Muscle of leg (tissue), 11 donors: ENCODE results near the gene ING3. TPM values are rescaled to one million over a fixed set of nuclear protein-coding genes. Genes with fewer than 3 reads are reported as not detected.
"Not testable (repeated sequence)": the region's sequence is repeated elsewhere in the genome, so short reads cannot be mapped to it uniquely, and the experiment has no call there.

Source experiments
- DNase-seq: peaks from one replicate; pipeline ENCODE4 v3.0.0; 2013
- H3K27ac ChIP-seq: one replicate; pipeline ENCODE4 v1.5.1; 2013; ENCODE audit warnings: mild to moderate bottlenecking, low read length, control low read depth
- H3K27me3 ChIP-seq: one replicate; pipeline ENCODE4 v1.6.1; 2013; ENCODE audit warnings: low read length; ENCODE audit not compliant: control insufficient read depth, insufficient read depth
- H3K36me3 ChIP-seq: one replicate; pipeline ENCODE4 v1.6.1; 2013; ENCODE audit warnings: low read length; ENCODE audit not compliant: control insufficient read depth, insufficient read depth
- H3K4me1 ChIP-seq: one replicate; pipeline ENCODE4 v1.6.1; 2013; ENCODE audit warnings: low read length; ENCODE audit not compliant: control insufficient read depth, insufficient read depth
- H3K4me3 ChIP-seq: one replicate; pipeline ENCODE4 v1.5.1; 2013; ENCODE audit warnings: low read length, control low read depth
- H3K9me3 ChIP-seq: replicated peaks from 2 replicates; pipeline ENCODE4 v1.6.1; 2013; ENCODE audit warnings: low read depth, low read length; ENCODE audit not compliant: control insufficient read depth
- WGBS: methylation state at CpG from one replicate; pipeline ENCODE4 v1.1.5; 2013; ENCODE audit warnings: missing lambda C conversion rate; ENCODE audit not compliant: insufficient coverage; 5-methylcytosine and 5-hydroxymethylcytosine counted together
- polyA plus RNA-seq, 8 donors: library from polyadenylated mRNA; unstranded; fragments of 120-200 nt; gene quantifications; one replicate each; pipeline versions ENCODE4 v1.2.1 to v1.2.3, GENCODE V29; 2013; ENCODE audit warnings: inconsistent platforms in 1 of 8, low replicate concordance in 1 of 8; ENCODE audit not compliant: insufficient read length in 8 of 8, insufficient read depth in 1 of 8
- total RNA-seq: library from RNA; stranded (reverse); fragments of 120-200 nt; gene quantifications from one replicate; pipeline ENCODE4 v1.2.4, GENCODE V29; 2013

Gene ING3
- total and polyA plus RNA-seq, 9 donors = 13.4 to 19.1 (median 16.4) TPM

DNA sequence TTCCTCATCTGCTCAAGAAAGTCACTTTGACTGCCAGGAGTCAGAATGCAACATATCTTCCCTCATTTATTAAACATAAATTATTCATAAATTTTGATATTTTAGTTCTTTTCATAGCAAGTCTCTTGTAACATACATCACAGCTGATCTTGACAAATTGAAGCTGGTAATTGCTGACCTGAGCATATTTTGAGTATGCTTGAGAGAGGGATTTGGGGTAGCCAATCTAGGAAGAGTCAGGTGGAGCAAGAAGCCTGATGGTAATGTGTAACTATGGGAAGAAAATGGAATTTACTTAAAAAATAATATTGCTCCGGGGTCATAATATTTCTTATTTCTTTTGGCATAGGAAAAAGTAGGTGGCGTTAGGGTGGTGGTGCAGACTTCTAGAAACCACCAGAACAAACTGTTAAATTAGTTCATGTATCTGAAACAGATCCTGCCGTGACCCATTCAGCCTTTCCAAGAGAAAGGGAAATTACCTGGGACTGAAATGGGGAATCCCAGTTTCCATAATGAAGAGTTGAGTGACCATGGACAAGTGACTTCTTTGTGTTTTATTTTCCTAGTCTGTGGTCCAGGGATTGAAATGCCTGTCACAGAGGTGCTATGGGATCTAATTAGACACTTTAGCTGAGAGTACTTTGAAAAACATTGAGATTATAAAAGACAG lies 50.8 kb downstream of the ING3 start:
- Histone ChIP-seq H3K9me3 (no peaks in the 10 kb centered on the region), H3K4me3 (no peak overlapping the region), H3K4me1 (peaks cover 9% of the 10 kb centered on the region), H3K27ac (peak overlapping the region; percentile 79), H3K27me3 (no peaks in the 10 kb centered on the region), H3K36me3 (no peaks in the 10 kb centered on the region)
- no CpG with 5 or more reads among the region's 3 CpGs for WGBS
- peak; percentile 53 for DNase-seq

DNA sequence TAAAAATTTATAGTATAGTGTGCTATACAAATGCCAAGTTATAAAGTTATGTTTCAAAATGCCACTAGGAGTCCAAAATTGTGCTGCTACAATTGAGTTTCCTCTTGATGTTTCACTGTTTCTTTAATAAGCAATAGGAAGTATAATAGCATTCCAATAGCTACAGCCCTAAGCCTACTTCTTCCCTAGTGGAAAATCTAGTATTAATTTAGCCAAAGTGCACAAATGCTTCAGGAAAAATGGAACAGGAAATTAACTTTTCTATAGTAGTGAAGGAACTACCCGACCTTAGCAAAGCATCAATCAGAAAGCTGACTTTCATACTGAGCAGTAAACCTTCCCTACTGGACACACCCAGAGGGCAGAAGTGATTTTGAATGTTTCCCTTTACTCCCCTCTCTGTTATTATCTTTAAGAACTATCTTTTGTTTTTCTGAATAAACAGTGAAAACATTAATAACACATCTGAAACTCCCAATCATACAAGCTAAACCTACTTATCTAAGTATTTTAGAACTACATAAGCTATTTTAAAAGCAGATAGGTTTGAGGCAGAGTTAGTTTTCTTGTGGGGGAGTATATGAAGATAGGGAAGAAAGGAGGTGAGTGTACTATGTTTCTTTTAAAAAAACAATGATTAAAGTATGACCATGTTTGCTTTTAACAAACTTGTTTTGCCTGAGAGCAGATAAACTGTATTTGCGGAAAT lies 51.6 kb downstream of the ING3 start:
- no peaks in the 10 kb centered on the region for H3K9me3 ChIP-seq
- no peak overlapping the region for H3K4me3 ChIP-seq
- H3K27me3 ChIP-seq = no peaks in the 10 kb centered on the region
- DNase-seq = peak; percentile 90
- no peaks in the 10 kb centered on the region for H3K36me3 ChIP-seq
- WGBS = no CpG with 5 or more reads among the region's 2 CpGs
- H3K27ac ChIP-seq = peak overlapping the region; percentile 79
- H3K4me1 ChIP-seq = peaks cover 9% of the 10 kb centered on the region

DNA sequence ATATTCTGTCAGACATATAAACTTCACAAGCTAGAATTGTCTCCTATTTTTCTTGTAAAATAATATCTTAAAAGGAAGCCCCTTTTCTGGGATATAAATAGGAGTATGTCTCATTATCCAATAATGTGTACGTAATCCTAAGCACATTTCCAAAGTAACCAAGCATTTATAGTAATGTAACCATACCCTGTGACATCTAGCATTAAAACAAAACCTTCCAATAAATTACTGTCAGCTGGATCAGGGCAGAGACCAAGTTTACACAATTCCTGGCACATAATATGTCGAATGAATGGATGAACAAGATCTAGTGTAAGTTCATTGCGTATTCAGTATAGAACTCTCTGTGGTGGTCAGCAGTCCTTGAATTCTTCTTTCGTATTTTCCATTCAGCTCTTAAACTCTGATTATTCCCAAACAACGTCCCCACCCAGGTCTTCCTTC lies 52.2 kb downstream of the ING3 start:
- peak; percentile 83 for DNase-seq
- no peak overlapping the region for H3K4me3 ChIP-seq
- H3K9me3 ChIP-seq = no peaks in the 10 kb centered on the region
- peak overlapping the region; percentile 79 for H3K27ac ChIP-seq
- no peaks in the 10 kb centered on the region for H3K36me3 ChIP-seq
- 29% methylated on average over 2 of the region's 5 CpGs for WGBS
- no peaks in the 10 kb centered on the region for H3K27me3 ChIP-seq
- H3K4me1 ChIP-seq = peaks cover 9% of the 10 kb centered on the region

DNA sequence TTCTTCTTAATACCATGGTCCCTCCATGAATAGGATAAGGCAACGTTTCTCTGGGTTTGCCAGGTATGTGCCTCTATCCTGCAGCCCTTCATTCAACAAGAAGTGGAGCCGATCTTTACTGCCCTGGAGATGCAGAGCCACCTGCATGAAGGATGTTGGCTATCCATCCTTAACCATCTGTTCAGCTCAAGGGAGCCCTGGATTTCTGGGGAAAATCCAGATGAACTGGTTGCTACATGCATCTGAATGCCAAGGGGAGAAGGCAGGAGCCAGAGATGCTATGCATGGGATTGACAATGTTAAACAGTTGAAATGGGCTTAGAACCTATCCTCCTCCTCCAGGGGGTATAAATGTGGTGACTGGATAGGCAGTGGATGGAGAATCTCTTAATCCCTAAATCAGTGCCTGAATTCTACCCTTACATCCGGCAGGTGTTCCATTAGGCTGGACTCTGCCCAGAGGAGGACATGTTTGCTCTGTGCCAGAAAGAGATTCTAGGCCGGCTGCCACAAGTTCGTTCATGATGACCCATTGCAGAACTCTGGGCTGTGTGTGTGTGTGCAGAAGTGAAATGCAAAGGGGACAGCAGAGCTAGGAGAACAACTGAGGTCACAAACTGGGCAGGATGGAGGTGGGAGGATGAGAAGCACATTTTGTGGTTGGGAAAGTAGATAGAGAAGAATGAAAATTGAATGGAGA lies 53.6 kb downstream of the ING3 start:
- peak; percentile 80 for DNase-seq
- Histone ChIP-seq H3K4me3 (no peak overlapping the region), H3K27me3 (no peaks in the 10 kb centered on the region), H3K9me3 (no peaks in the 10 kb centered on the region), H3K36me3 (no peaks in the 10 kb centered on the region), H3K27ac (no peak overlapping the region), H3K4me1 (peaks cover 9% of the 10 kb centered on the region)
- WGBS = 57% methylated on average over 5 of the region's 5 CpGs

DNA sequence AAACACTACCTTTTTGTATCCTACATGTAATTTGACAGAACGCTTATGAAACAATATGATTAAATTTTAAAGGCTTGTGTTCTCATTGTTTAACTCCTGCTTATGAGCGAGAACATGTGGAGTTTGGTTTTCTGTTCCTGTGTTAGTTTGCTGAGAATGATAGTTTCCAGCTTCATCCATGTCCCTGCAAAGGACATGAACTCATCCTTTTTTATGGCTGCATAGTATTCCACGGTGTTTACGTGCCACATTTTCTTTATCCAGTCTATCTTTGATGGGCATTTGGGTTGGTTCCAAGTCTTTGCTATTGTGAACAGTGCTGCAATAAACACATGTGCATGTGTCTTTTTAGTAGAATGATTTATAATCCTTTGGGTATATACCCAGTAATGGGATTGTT lies 54.5 kb downstream of the ING3 start:
- not testable (repeated sequence) for H3K4me1 ChIP-seq, H3K27me3 ChIP-seq, H3K27ac ChIP-seq, H3K4me3 ChIP-seq, DNase-seq, H3K36me3 ChIP-seq, H3K9me3 ChIP-seq
- whole genome bisulfite sequencing = no CpG with 5 or more reads among the region's 4 CpGs

DNA sequence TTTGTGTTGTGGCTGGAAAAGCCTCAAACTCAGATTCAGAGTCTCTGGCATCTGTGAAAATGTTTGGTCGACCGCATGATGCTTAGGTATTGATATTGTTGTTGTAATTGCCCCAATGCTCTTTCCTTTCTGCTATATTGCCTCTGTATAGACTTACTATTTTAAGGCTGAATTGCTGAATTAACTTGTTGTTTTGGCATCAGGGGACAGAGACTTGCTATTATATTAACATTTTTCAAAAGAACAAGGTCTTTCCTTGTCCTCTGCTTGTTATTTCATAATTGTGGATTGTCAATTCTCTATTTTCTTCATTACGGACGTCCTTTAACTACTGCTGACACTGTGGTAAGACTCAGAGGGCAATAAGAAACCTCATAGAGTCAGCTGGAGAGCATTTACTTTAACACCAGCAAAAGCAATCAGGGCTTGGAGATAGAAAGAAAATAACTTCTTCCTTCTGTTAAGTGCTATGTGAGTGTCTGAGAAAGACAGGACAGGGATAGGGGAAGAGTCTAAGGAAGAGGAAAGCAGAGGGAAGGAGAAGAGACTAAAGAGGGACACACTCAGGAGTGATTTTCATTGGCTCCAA lies 55.5 kb downstream of the ING3 start:
- WGBS = no CpG with 5 or more reads among the region's 4 CpGs
- DNase-seq = no peak
- H3K36me3 ChIP-seq = no peaks in the 10 kb centered on the region
- H3K27ac ChIP-seq = peak overlapping the region; percentile 74
- peaks cover 9% of the 10 kb centered on the region for H3K4me1 ChIP-seq
- no peaks in the 10 kb centered on the region for H3K27me3 ChIP-seq
- no peaks in the 10 kb centered on the region for H3K9me3 ChIP-seq
- no peak overlapping the region for H3K4me3 ChIP-seq

DNA sequence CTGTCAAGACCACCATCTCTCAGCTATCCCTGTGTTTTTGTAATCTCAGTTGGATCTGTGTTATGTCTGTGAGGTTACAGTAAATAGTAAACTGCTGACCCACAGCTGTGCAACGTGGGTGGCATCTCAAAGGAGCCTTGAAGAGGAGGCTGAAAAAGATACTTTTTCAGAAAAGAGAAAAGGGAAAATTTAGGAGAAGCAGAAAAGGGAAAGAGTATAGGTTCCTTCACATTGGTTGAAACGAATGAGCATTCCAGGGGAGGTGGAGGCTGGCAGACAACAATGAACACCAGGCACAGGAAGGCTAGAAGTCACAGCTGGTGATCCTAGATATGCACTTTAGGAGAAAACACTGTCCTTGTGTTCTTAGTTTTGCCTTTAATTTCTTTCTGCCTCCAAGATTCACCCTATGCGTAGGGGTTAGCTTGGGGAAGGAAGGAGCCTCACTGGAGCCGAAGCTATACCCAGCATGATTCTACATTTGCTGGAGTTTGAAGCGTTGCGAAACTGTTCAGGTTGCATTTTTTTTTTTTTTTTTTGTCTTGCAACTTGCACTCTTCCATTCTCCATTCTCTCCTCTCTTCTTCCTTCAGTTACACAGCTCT lies 56.2 kb downstream of the ING3 start:
- peak overlapping the region; percentile 74 for H3K27ac ChIP-seq
- DNase-seq = peak; percentile 86
- peaks cover 9% of the 10 kb centered on the region for H3K4me1 ChIP-seq

DNA sequence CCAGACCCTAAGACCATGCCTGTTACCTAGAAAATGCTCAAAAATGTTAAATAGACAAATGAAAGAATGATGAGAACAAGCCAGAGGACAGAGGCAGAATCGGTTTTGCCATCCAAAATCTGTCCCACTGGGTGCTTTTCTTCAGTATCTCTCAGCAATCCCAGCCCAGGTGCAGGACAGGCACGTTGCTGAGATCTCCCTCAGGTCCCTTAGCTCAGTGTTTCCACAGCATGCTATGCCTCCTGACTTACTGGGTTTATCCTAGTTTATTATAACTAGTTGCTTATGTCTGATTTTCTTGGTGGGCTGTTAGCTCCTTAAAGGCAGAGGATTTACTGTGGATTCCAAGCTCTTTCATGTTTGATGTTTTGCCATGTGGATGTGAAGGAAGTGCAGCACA lies 58.2 kb downstream of the ING3 start:
- DNase-seq = peak; percentile 68
- Histone ChIP-seq H3K4me1 (peaks cover 4% of the 10 kb centered on the region), H3K27ac (no peak overlapping the region), H3K27me3 (no peaks in the 10 kb centered on the region), H3K4me3 (no peak overlapping the region), H3K9me3 (no peaks in the 10 kb centered on the region), H3K36me3 (no peaks in the 10 kb centered on the region)
- 42% methylated on average over 2 of the region's 2 CpGs for WGBS

More for the DNA sequence above, 56.2 kb downstream of the ING3 start:
- Histone ChIP-seq H3K36me3 (no peaks in the 10 kb centered on the region), H3K9me3 (no peaks in the 10 kb centered on the region), H3K4me3 (no peak overlapping the region), H3K27me3 (no peaks in the 10 kb centered on the region)
- WGBS = 60% methylated on average over 4 of the region's 6 CpGs

DNA sequence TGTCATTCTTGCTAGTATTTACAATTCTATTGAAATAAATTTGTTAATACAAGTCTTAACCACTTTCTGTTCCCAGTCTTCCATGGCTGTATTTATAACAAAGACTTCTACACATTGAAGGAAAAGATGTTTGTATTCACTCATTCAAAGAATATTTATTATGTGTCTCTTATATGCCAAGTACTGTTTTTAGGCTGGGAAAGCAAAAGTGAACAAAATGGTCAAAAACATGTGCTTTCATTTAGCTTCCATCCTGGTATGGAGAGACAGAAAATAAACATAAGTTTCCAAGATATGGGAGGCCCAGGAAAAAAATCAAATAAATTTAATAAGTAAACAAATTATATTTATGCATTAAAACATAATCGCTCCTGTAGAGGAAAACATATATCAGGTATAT lies 60.8 kb downstream of the ING3 start:
- Histone ChIP-seq H3K4me1 (no peaks in the 10 kb centered on the region), H3K4me3 (no peak overlapping the region), H3K27me3 (no peaks in the 10 kb centered on the region), H3K9me3 (no peaks in the 10 kb centered on the region), H3K36me3 (no peaks in the 10 kb centered on the region), H3K27ac (no peak overlapping the region)
- WGBS = no CpG with 5 or more reads among the region's 1 CpG
- peak; percentile 58 for DNase-seq
